H9 (cell line): Measurements from ENCODE around the gene COL19A1. TPM values are rescaled to one million over a fixed set of nuclear protein-coding genes. Genes with fewer than 3 reads are reported as not detected.

Source experiments
- DNase-seq: peaks from one replicate; pipeline ENCODE4 v3.0.0-alpha.2; 2017
- H2AFZ ChIP-seq: one replicate; pipeline ENCODE4 v1.6.1; 2013; ENCODE audit warnings: mild to moderate bottlenecking, low read length, control low read depth, moderate library complexity
- H2AK5ac ChIP-seq: 2 replicates; pipeline ENCODE4 v1.6.1; 2013; ENCODE audit warnings: low read length, control low read depth, mixed read lengths; ENCODE audit not compliant: insufficient read length
- H2BK120ac ChIP-seq: one replicate; pipeline ENCODE4 v1.6.1; 2013; ENCODE audit warnings: low read depth, mild to moderate bottlenecking, low read length, control low read depth, inconsistent platforms; ENCODE audit not compliant: poor library complexity, severe bottlenecking
- H2BK12ac ChIP-seq: 2 replicates; pipeline ENCODE4 v1.6.1; 2013; ENCODE audit warnings: low read length, control low read depth, mixed read lengths, low read depth; ENCODE audit not compliant: insufficient read length
- H2BK15ac ChIP-seq: 2 replicates; pipeline ENCODE4 v1.6.1; 2013; ENCODE audit warnings: low read depth, low read length, control low read depth
- H2BK20ac ChIP-seq: one replicate; pipeline ENCODE4 v1.6.1; 2013; ENCODE audit warnings: low read depth, mild to moderate bottlenecking, low read length, control low read depth, inconsistent platforms; ENCODE audit not compliant: poor library complexity, severe bottlenecking
- H2BK5ac ChIP-seq: 2 replicates; pipeline ENCODE4 v1.6.1; 2013; ENCODE audit warnings: low read length, control low read depth, mixed read lengths; ENCODE audit not compliant: insufficient read length
- H3K14ac ChIP-seq: 2 replicates; pipeline ENCODE4 v1.6.1; 2013; ENCODE audit warnings: low read length, control low read depth; ENCODE audit not compliant: insufficient read depth
- H3K18ac ChIP-seq: 2 replicates; pipeline ENCODE4 v1.6.1; 2013; ENCODE audit warnings: low read depth, mild to moderate bottlenecking, mixed read lengths, low read length, control low read depth; ENCODE audit not compliant: insufficient read length
- H3K23ac ChIP-seq: 2 replicates; pipeline ENCODE4 v1.6.1; 2013; ENCODE audit warnings: low read length, control low read depth, mixed read lengths, low read depth; ENCODE audit not compliant: insufficient read length
- H3K23me2 ChIP-seq: 2 replicates; pipeline ENCODE4 v1.6.1; 2013; ENCODE audit warnings: low read depth, mild to moderate bottlenecking, mixed read lengths, low read length, control low read depth; ENCODE audit not compliant: insufficient read length, poor library complexity, severe bottlenecking
- H3K27ac ChIP-seq: 2 replicates; pipeline ENCODE4 v1.5.1; 2013; ENCODE audit warnings: low read length, control low read depth, mixed read lengths, low read depth; ENCODE audit not compliant: insufficient read length
- H3K27me3 ChIP-seq: 2 replicates; pipeline ENCODE4 v1.6.1; 2013; ENCODE audit warnings: low read length, control low read depth, inconsistent platforms; ENCODE audit not compliant: insufficient read depth
- H3K4ac ChIP-seq: 2 replicates; pipeline ENCODE4 v1.6.1; 2013; ENCODE audit warnings: low read depth, mild to moderate bottlenecking, control low read depth, inconsistent platforms, low read length, moderate library complexity
- H3K4me1 ChIP-seq: 2 replicates; pipeline ENCODE4 v1.6.1; 2013; ENCODE audit warnings: low read length, control low read depth, inconsistent platforms; ENCODE audit not compliant: insufficient read depth
- H3K4me2 ChIP-seq: 2 replicates; pipeline ENCODE4 v1.6.1; 2013; ENCODE audit warnings: low read length, control low read depth, mixed read lengths; ENCODE audit not compliant: insufficient read length, insufficient read depth
- H3K56ac ChIP-seq: 2 replicates; pipeline ENCODE4 v1.6.1; 2013; ENCODE audit warnings: low read depth, mild to moderate bottlenecking, mixed read lengths, low read length, control low read depth; ENCODE audit not compliant: insufficient read length
- H3K79me1 ChIP-seq: 2 replicates; pipeline ENCODE4 v1.6.1; 2013; ENCODE audit warnings: low read depth, mild to moderate bottlenecking, moderate library complexity, low read length, control low read depth, inconsistent platforms; ENCODE audit not compliant: insufficient read depth, poor library complexity, severe bottlenecking
- H3K79me2 ChIP-seq: 2 replicates; pipeline ENCODE4 v1.6.1; 2013; ENCODE audit warnings: low read length, control low read depth, inconsistent platforms; ENCODE audit not compliant: insufficient read depth
- H3K9ac ChIP-seq: 2 replicates; pipeline ENCODE4 v1.6.1; 2013; ENCODE audit warnings: low read length, control low read depth, mixed read lengths; ENCODE audit not compliant: insufficient read length; ENCODE audit errors: extremely low read depth
- H3K9me3 ChIP-seq: one replicate; pipeline ENCODE4 v1.6.1; 2013; ENCODE audit warnings: low read depth, low read length, inconsistent platforms; ENCODE audit not compliant: control insufficient read depth
- H3T11ph ChIP-seq: one replicate; pipeline ENCODE4 v1.6.1; 2013; ENCODE audit warnings: mild to moderate bottlenecking, low read length, control low read depth, inconsistent platforms
- H4K20me1 ChIP-seq: one replicate; pipeline ENCODE4 v1.6.1; 2013; ENCODE audit not compliant: control insufficient read depth, insufficient read length, insufficient read depth
- H4K5ac ChIP-seq: 2 replicates; pipeline ENCODE4 v1.6.1; 2013; ENCODE audit warnings: low read depth, mild to moderate bottlenecking, mixed read lengths, low read length, control low read depth; ENCODE audit not compliant: insufficient read length
- H4K8ac ChIP-seq: replicated peaks from 2 replicates; pipeline ENCODE4 v1.6.1; 2013; ENCODE audit warnings: low read length, control low read depth, mixed read lengths, low read depth; ENCODE audit not compliant: insufficient read length
- H4K91ac ChIP-seq: 2 replicates; pipeline ENCODE4 v1.6.1; 2013; ENCODE audit warnings: low read depth, mild to moderate bottlenecking, moderate library complexity, mixed read lengths, low read length, control low read depth; ENCODE audit not compliant: insufficient read length
- H3K27ac Mint-ChIP-seq, 3 experiments: 2 replicates in 2 of 3; 3 replicates in 1 of 3; pipeline ENCODE4 v1.8.0; 2020 to 2021; ENCODE audit warnings: mixed read lengths in 3 of 3, mild to moderate bottlenecking in 1 of 3, moderate library complexity in 1 of 3
- H3K27me3 Mint-ChIP-seq: 2 replicates; pipeline ENCODE4 v1.8.0; 2021; ENCODE audit warnings: low read depth, mild to moderate bottlenecking, moderate library complexity, mixed read lengths
- H3K36me3 Mint-ChIP-seq, 3 experiments: 2 replicates in 2 of 3; 3 replicates in 1 of 3; pipeline ENCODE4 v1.8.0; 2020 to 2021; ENCODE audit warnings: low read depth in 3 of 3, mixed read lengths in 3 of 3; ENCODE audit not compliant: insufficient read depth in 1 of 3
- H3K4me1 Mint-ChIP-seq, 2 experiments: 2 replicates each; pipeline ENCODE4 v1.8.0; 2020; ENCODE audit warnings: mixed read lengths in 2 of 2
- H3K4me3 Mint-ChIP-seq, 2 experiments: 2 replicates in 1 of 2; 3 replicates in 1 of 2; pipeline ENCODE4 v1.8.0; 2020 to 2021; ENCODE audit warnings: mild to moderate bottlenecking in 2 of 2, mixed read lengths in 2 of 2, moderate library complexity in 1 of 2
- H3K9me3 Mint-ChIP-seq, 2 experiments: 2 replicates in 1 of 2; 3 replicates in 1 of 2; pipeline ENCODE4 v1.8.0; 2020; ENCODE audit warnings: mild to moderate bottlenecking in 2 of 2, mixed read lengths in 2 of 2, moderate library complexity in 1 of 2
- WGBS: extraction: QIAGEN DNeasy Blood & Tissue Kit; methylation state at CpG from one replicate; pipeline ENCODE4 v1.1.7; 2013; ENCODE audit warnings: missing lambda C conversion rate, low lambda C conversion rate, mixed read lengths; ENCODE audit not compliant: insufficient read length; ENCODE audit errors: extremely low coverage; 5-methylcytosine and 5-hydroxymethylcytosine counted together
- total RNA-seq: library from RNA; stranded (reverse); gene quantifications from 2 replicates; pipeline ENCODE4 v1.2.1, GENCODE V29; 2021
- TF ChIP-seq, protein P1 (sequence below): fragments of 200-600 bp; sonication (generic); conservative IDR thresholded peaks from 3 replicates; pipeline ENCODE4 v1.8.0; 2021; ENCODE audit warnings: antibody characterized with exemption, mild to moderate bottlenecking

The COL19A1 gene
- total RNA-seq, 1 experiment from 2014 or later: not detected

DNA sequence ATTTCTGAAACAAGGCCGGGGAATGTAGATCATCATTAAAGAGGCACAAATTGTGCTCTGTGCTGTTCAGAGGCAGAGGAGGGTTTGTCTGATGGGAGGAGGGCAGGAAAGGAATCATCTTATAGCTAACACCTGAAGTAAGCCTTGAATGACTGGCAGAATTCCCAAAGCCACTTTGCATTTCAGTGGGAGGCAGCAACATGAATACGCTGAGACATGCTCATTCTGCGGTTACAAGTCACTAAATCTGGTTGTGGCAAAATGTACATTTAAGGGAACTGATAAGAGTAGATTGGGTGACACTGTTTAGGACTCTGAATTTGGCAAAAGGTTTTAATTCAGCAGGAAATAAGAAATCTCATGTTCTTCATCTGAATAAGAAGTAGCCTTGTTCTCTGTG, 4.4 kb upstream of the COL19A1 start:
- no peaks in the 10 kb centered on the region for H4K20me1 ChIP-seq
- no peak overlapping the region for H3K27ac ChIP-seq
- no peak overlapping the region for H3T11ph ChIP-seq
- H2AFZ ChIP-seq: no peak overlapping the region
- no peaks in the 10 kb centered on the region for H3K9me3 Mint-ChIP-seq
- no CpG with 5 or more reads among the region's 3 CpGs for WGBS
- no peaks in the 10 kb centered on the region for H3K79me1 ChIP-seq
- no peak overlapping the region for H2BK15ac ChIP-seq
- no peak overlapping the region for H3K4me3 Mint-ChIP-seq
- no peak overlapping the region for H3K23ac ChIP-seq
- peaks cover 9% of the 10 kb centered on the region for H3K23me2 ChIP-seq
- no peak overlapping the region for H2BK20ac ChIP-seq
- no peak overlapping the region for H2BK120ac ChIP-seq
- H3K4me1 Mint-ChIP-seq: peaks cover 11% of the 10 kb centered on the region in 2 experiments
- no peak overlapping the region for H3K4me2 ChIP-seq
- H4K5ac ChIP-seq: no peak overlapping the region
- no peak overlapping the region for H2BK5ac ChIP-seq
- TF ChIP-seq, protein P1, sequence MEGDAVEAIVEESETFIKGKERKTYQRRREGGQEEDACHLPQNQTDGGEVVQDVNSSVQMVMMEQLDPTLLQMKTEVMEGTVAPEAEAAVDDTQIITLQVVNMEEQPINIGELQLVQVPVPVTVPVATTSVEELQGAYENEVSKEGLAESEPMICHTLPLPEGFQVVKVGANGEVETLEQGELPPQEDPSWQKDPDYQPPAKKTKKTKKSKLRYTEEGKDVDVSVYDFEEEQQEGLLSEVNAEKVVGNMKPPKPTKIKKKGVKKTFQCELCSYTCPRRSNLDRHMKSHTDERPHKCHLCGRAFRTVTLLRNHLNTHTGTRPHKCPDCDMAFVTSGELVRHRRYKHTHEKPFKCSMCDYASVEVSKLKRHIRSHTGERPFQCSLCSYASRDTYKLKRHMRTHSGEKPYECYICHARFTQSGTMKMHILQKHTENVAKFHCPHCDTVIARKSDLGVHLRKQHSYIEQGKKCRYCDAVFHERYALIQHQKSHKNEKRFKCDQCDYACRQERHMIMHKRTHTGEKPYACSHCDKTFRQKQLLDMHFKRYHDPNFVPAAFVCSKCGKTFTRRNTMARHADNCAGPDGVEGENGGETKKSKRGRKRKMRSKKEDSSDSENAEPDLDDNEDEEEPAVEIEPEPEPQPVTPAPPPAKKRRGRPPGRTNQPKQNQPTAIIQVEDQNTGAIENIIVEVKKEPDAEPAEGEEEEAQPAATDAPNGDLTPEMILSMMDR: no peak
- no peak overlapping the region for H4K8ac ChIP-seq
- peaks cover 11% of the 10 kb centered on the region; the same call in 1 of the 2 replicates for H3K27me3 ChIP-seq
- H3K27me3 Mint-ChIP-seq: peaks cover 31% of the 10 kb centered on the region
- no peak for DNase-seq
- no peak overlapping the region for H4K91ac ChIP-seq
- no peak overlapping the region for H3K4ac ChIP-seq
- H3K18ac ChIP-seq: no peak overlapping the region
- H2AK5ac ChIP-seq: no peak overlapping the region
- H3K9ac ChIP-seq: no peak overlapping the region
- H3K27ac Mint-ChIP-seq: peak overlapping the region in 1 of 3 experiments; percentile 69; a peak in 2 of 7 replicates
- no peak overlapping the region for H3K56ac ChIP-seq
- no peaks in the 10 kb centered on the region for H3K36me3 Mint-ChIP-seq
- H3K14ac ChIP-seq: no peak overlapping the region
- H3K4me1 ChIP-seq: no peaks in the 10 kb centered on the region
- H2BK12ac ChIP-seq: no peak overlapping the region
- no peaks in the 10 kb centered on the region for H3K9me3 ChIP-seq
- H3K79me2 ChIP-seq: no peaks in the 10 kb centered on the region
